SH-SY5Y (cell line): ENCODE measurements around the gene RAB42.

Experiments
- GATA2 ChIP-seq: IDR thresholded peaks from 2 replicates; pipeline ENCODE4 v1.6.1; 2011; ENCODE audit warnings: mild to moderate bottlenecking, low read depth, low read length
- GATA3 ChIP-seq: IDR thresholded peaks from 2 replicates; pipeline ENCODE4 v1.6.1; 2011; ENCODE audit warnings: low read depth, mild to moderate bottlenecking, low read length, moderate library complexity

DNA sequence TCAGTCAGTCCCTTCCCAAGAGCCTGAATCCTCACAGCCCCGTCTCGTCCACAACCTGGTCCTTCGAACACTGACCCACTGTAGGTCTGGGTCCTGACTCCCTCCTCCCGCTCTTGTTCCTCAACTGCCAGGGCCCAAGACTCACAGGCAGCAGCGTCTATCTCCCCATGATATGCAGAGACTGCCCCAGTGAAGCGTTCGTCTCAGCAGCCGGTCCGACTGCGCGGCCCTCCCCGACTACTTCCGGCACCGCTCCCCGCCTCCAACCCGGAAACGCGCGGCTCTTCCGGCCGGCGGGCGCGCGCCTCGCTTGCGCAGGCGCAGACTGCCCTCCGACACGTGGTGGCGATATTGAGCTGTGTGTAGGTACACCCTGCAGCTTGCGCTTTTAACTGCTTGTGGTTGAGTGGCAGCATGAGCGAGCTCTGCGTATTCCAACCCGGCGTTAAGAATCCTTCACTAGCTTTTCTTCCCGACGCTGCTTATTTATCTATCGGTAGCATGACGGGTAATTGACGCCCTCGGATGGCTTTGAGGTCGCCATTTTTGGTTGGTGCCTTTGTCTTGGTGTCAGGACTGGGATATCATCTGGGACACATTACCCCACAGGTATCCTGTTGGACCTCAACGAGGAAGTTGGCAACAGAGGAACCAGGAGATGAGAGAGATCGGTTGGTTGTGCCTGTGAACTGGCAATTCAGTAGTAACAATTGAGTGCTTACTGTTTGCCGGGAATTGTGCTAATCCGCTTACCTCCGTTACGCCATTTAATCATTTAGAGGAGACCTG is 51.0 kb downstream of the RAB42 start, which contains the start of gene TAF12:
- TF ChIP-seq GATA2 (no peak; the same call in 1 of the 2 replicates), GATA3 (no peak)
